WERI-Rb-1 (cell line): Measurements from ENCODE around the gene COPZ1.
"Not testable (repeated sequence)": the region's sequence is repeated elsewhere in the genome, so short reads cannot be mapped to it uniquely, and the experiment has no call there.

ENCODE experiments used
- DNase-seq: peaks from one replicate; pipeline ENCODE4 v3.0.0-alpha.2; 2020
- H3K27ac ChIP-seq: fragments of 250-450 bp; sonication (Bioruptor Pico); 2 replicates; pipeline ENCODE4 v1.5.1; 2020; ENCODE audit warnings: mild to moderate bottlenecking, moderate library complexity
- H3K27me3 ChIP-seq: fragments of 250-450 bp; sonication (Bioruptor Pico); 2 replicates; pipeline ENCODE4 v1.5.1; 2021; ENCODE audit warnings: mild to moderate bottlenecking, low read depth, moderate library complexity; ENCODE audit not compliant: insufficient read depth, severe bottlenecking
- H3K36me3 ChIP-seq: fragments of 250-450 bp; sonication (Bioruptor Pico); 2 replicates; pipeline ENCODE4 v1.5.1; 2020; ENCODE audit warnings: mild to moderate bottlenecking, moderate library complexity
- H3K4me3 ChIP-seq: 2 replicates; pipeline ENCODE4 v1.5.1; 2011; ENCODE audit warnings: low read depth, mild to moderate bottlenecking, control low read depth, low read length
- H3K9me3 ChIP-seq: fragments of 250-450 bp; sonication (Bioruptor Pico); 2 replicates; pipeline ENCODE4 v1.5.1; 2021; ENCODE audit warnings: mild to moderate bottlenecking, moderate library complexity; ENCODE audit not compliant: severe bottlenecking
- TF ChIP-seq, protein P1 (sequence below): IDR thresholded peaks from 2 replicates; pipeline ENCODE4 v1.5.1; 2011; ENCODE audit warnings: low read depth, mild to moderate bottlenecking, control low read depth, inconsistent platforms, low read length

Gene COPZ1

DNA sequence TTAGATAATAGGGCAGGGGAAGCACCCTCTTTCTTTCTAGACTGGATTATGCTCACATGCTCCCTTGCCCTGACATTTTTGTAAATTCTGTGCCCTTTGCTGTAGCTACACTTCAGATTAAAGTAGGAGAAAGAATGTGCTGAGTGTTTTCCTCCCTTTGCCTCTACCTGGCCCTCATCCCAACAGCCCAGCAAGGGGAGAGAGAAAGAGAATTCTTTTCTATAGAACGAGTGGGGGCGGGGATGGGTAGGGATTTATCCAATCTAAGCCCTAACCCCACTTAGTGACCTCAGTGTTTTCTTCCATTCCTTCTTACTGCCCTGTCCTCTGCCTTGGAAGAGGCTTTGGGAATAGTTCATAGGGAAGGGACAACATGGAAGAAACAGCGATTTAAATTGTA lies 25.8 kb downstream of the COPZ1 start:
- Histone ChIP-seq H3K9me3 (no peaks in the 10 kb centered on the region), H3K36me3 (peaks cover 27% of the 10 kb centered on the region), H3K27me3 (no peaks in the 10 kb centered on the region), H3K27ac (peak overlapping the region; percentile 89), H3K4me3 (no peak overlapping the region)
- DNase-seq, result peak; percentile 60
- TF ChIP-seq, protein P1, sequence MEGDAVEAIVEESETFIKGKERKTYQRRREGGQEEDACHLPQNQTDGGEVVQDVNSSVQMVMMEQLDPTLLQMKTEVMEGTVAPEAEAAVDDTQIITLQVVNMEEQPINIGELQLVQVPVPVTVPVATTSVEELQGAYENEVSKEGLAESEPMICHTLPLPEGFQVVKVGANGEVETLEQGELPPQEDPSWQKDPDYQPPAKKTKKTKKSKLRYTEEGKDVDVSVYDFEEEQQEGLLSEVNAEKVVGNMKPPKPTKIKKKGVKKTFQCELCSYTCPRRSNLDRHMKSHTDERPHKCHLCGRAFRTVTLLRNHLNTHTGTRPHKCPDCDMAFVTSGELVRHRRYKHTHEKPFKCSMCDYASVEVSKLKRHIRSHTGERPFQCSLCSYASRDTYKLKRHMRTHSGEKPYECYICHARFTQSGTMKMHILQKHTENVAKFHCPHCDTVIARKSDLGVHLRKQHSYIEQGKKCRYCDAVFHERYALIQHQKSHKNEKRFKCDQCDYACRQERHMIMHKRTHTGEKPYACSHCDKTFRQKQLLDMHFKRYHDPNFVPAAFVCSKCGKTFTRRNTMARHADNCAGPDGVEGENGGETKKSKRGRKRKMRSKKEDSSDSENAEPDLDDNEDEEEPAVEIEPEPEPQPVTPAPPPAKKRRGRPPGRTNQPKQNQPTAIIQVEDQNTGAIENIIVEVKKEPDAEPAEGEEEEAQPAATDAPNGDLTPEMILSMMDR, result no peak

DNA sequence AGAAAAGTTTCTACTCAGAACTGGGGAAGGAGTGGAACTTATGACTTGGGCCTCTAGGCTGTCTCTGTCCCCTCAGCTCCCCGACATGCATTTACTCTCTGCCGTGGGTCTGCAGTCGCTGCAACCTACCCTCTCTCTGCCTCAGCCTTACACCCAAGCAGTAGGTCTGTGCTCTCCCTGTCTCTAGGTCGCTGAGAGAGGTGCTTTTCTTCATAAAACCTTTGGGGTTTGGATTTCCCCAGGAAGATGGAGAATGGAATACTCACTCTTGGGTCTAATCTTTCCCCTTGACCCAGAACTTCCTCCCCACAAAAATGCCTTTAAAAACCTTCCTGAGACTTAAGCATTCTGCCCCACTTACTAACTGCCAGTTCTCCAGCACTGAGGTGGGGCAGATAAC lies 26.4 kb downstream of the COPZ1 start:
- no peak for DNase-seq
- H3K27ac ChIP-seq, result peak overlapping the region; percentile 89
- H3K9me3 ChIP-seq, result no peaks in the 10 kb centered on the region
- H3K4me3 ChIP-seq, result peak overlapping the region; percentile 40; the same call in 1 of the 2 replicates
- no peaks in the 10 kb centered on the region for H3K27me3 ChIP-seq
- TF ChIP-seq, protein P1, result no peak
- H3K36me3 ChIP-seq, result peaks cover 27% of the 10 kb centered on the region

DNA sequence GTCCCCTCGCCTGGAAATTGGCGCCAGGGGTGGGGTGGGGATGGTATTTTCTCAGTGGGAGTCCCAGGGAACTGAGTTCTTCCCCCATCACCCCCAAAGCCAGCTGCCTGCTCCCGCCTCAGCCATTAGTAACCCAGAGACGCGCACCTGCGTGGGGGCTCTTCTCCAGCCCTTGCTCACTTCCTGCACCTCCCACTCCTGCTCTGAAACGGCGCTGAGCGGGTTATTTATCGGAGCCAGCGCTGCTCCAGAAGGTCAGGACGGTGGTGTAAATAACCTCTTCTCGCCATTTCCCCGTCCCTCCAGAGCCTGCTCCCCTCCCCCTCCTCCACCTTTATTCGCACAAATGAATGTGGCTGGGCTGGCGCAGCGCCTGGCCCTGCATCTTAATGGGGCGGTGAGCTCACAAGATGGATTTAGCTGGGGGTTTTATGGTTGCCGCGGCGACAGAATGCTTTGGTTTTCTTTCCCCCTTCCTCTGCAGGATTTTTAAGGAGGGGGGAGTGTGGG lies 27.1 kb downstream of the COPZ1 start:
- Histone ChIP-seq H3K27ac (peak overlapping the region; percentile 89), H3K36me3 (peaks cover 27% of the 10 kb centered on the region), H3K9me3 (no peaks in the 10 kb centered on the region), H3K27me3 (no peaks in the 10 kb centered on the region), H3K4me3 (peak overlapping the region; percentile 40)
- DNase-seq, result peak; percentile 88
- TF ChIP-seq, protein P1, result no peak

DNA sequence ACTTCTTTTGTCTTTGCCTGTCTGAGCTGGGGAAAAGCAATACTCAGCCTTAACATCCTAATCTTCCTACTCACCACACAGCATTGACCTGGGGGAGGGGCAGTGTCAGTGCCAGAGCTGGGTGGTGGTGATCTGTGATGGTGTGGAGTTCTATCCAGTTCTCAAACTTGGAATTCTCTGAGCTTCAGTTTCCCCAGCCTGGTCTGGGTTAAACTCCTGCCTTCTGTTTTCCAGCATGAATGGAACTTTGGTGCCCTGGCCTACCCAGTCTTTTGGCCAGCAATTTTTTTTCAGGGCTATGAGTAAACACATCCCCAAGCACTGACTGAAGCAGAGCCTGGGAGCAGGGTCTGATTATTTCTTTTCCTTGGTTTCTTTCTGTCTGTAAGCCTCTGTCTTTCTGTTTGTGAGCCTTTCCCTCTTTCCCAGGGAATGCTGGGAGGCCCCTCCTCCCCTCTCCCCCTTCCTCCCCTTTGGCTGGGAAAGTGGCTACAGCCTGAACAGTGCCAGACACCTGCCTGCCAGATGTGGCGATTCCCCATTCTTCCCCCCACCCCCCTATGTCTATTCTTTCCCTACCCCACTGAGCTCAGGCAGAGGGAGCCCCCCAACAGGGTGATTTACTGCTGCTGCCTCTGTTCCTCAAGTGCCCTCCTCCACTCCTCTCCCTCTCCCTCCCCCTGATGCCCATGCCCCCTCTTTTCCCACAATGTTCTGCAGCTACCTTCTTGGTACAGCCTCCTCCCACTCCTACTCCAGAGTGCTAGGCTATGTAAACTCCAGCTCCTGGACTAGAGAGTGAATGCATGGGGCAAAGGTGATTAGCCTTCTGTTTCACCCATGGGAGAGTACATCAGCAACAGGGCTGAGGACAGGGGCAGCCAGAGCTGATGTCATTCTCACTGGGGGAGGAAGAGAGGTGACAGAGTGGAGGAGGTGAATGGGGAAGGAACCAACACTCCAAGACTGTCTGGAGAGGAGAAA lies 28.3 kb downstream of the COPZ1 start:
- peak overlapping the region; percentile 89 for H3K27ac ChIP-seq
- TF ChIP-seq, protein P1, result no peak

DNA sequence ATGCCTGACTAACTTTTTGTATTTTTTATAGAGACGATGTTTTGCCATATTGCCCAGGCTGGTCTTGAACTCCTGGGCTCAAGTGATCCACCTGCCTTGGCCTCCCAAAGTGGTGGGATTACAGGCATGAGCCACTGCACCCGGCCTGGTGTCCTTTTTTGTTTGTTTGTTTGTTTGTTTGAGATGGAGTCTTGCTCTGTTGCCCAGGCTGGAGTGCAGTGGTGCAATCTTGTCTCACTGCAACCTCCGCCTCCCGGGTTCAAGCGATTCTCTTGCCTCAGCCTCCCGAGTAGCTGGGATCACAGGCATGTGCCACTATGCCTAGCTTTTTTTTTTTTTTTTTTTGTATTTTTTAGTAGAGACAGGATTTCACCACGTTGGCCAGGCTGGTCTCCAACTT lies 29.3 kb downstream of the COPZ1 start:
- H3K9me3 ChIP-seq, H3K27me3 ChIP-seq, DNase-seq, H3K4me3 ChIP-seq: not testable (repeated sequence)
- Histone ChIP-seq H3K27ac (peak overlapping the region; percentile 89; the same call in 1 of the 2 replicates), H3K36me3 (peaks cover 12% of the 10 kb centered on the region)

More for the DNA sequence above, 28.3 kb downstream of the COPZ1 start:
- peak overlapping the region; percentile 40 for H3K4me3 ChIP-seq
- H3K9me3 ChIP-seq, result no peaks in the 10 kb centered on the region
- peaks cover 16% of the 10 kb centered on the region for H3K36me3 ChIP-seq
- peak; percentile 81 for DNase-seq
- H3K27me3 ChIP-seq, result no peaks in the 10 kb centered on the region

DNA sequence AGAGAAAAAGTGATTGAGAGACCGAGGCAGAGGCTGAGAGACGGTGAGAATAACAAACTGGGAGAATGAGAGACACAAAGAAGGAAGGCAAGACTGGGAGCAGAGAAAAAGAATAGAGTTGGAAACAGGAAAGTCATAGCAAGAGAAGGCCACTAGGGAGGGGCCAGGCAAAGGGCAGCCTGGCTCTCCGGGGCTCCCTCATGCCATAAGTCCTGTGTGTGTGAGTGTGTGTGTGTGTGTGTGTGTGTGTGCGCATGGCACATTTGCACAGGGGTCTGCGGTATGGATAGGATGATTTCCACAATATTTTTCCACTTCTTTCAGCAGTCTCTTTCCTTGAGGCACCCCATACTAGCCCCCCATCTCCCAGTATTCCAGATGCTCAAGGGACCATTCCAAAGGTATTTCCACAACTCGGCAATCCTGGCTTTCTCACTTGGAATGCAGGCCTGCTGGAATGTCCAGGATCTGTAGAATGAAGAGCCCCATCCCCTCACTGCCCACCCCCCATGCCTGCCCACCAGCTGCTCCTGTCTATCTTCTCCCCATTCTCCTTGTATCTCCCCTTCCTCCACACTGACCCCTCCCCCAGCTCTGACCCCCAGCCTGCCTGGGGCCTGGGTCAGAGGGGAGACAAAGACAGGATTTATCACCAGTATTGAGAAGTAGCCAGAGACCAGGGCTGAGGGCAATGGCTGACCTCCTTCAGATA lies 30.3 kb downstream of the COPZ1 start:
- Histone ChIP-seq H3K36me3 (peaks cover 6% of the 10 kb centered on the region), H3K27ac (peak overlapping the region; percentile 98), H3K27me3 (no peaks in the 10 kb centered on the region), H3K9me3 (no peaks in the 10 kb centered on the region), H3K4me3 (no peak overlapping the region)
- DNase-seq, result peak; percentile 39
- TF ChIP-seq, protein P1, result peak; percentile 45
